HG02981 (cell line): Measurements from ENCODE around the gene RPL14.
"Not testable (repeated sequence)": the region's sequence is repeated elsewhere in the genome, so short reads cannot be mapped to it uniquely, and the experiment has no call there.

Experiments
- ATAC-seq: cut with Tn5 transposase; IDR thresholded peaks from one replicate; pipeline ENCODE4 v1.9.1; 2021; ENCODE audit warnings: mild to moderate bottlenecking, moderate library complexity; ENCODE audit not compliant: unreplicated experiment

The RPL14 gene

DNA sequence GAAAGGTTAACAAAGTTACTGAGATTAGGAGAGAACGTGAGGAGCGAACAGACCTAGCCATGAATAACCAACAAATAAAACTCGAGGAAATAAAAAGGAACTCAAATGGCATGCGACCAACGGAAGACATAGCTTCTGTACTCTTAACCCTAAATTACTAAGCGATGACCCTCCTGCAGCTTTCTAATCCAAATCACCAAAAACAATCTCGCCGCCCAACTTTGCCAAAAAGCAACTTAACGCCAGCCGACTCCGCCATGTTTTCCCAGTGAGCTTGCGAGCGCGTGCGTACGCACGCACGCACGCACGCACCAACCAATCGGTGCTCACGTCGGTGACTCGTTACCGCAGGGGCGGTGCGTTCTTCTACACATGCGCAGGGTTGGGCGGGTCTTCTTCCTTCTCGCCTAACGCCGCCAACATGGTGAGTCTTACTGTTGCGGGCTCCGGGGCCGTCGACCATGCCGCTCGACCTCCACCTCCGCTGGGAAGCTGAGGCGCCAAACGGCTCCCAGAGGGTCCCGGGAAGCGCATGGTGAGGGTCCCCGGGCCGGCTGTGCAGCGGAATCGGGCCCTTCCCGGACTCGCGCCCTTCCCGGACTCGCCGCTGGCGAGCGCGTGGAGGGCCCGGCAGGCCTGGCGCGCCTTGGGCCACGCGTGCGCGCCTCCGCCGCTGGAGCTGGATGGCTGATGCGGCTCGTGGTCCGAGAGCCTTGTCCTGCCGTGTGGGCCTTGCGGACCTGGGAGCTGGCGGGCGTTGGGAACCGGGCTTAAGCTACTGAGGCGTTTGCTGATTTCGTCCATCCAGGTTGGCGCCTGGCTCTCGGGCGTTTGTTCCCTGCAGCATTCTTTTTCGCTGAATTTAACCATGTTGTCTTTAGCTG, at the start of gene RPL14:
TSS of gene RPL14 (plus strand) at position 400 of the 884 bp plus-strand sequence. CDS start at position 533, 133 bp downstream.
- ATAC-seq = peak; percentile 55

DNA sequence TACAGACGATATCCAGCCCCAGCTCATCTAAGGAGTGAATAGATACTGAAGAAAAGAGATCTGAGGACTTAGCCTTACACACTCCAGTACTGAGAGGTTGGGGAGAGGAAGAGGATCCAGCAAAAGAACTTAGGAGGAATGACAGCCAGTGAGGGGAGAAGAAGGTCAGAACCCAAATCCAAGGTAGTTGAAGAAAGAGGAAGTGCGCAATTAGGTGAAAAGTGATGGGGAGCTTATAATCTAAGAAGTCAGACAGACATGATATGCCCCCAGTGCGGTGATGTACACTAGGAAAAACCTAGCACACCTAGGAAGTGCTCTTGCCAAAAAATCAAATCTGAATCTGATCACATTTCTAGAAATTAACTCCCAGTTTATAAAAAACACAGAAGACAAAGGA, 49.5 kb upstream of the RPL14 start:
- no peak for ATAC-seq

DNA sequence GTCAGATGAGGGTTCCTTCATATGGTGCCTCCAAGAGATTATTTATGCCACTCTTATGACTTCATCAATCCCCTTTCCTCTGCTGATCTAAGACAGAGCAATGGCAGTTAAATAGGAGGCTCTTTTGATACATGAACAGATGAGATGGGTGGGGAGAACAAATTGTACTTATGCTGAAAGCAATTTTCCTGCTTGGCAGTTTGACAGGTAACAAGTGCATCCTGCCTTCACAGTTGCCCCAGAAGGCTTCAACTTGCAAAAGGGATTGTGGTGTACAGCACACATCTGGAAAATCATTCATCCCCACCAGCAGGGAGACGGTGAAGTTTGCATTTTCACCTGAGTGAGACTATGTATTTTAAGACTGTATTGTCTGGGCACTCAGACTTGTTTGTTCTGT, 42.9 kb upstream of the RPL14 start:
- ATAC-seq = no peak

DNA sequence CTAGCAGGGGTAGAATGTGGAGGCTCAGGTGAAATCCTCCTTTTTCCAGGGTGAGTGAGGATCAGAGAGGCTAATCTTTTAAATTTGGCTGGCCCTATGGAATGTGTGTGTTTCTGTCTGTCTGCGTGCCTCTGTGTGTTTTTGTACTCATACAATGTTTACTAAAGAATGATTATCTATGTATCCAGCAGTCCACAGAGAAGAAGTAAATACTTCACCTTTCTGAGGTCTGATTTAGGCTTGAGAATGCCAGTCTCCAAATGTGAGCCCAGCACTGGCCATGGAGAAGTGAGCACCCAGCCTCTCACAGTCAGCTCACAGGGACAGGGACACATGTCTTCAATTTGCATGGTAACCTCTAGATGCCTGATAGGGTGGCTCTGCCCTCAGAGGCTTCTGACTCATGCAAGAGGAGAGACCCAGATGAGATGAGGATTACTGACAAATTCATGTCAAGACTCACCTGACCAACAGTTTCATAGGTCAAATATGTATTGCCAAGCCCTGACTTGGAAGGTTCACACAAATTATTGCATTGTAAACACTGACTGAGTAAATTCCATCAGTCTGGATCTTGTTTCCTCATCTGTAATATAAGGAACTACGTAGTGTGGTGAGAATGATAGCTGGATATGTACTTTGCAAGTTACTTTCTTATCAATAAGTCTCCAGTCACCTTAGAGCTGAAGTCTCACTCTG, 39.1 kb upstream of the RPL14 start:
- no peak for ATAC-seq

DNA sequence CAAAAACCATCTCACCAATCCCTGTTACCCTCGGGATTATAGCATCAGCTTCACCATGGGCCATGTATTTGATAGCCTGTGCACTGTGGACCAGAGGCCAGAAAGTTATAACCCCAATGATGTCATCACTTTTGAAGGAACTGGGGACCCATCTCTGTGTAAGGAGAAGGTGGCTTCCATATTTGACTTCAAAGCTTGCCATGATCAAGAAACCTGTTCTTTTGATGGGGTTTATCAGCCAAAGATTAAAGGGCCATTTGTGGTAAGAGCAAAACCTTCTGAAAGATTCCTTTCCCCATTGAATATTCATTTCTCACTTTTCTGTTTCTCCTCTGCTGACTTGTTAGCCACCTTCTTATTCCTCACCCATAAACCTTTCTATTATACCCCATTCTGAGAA, 34.3 kb upstream of the RPL14 start:
- ATAC-seq = no peak

DNA sequence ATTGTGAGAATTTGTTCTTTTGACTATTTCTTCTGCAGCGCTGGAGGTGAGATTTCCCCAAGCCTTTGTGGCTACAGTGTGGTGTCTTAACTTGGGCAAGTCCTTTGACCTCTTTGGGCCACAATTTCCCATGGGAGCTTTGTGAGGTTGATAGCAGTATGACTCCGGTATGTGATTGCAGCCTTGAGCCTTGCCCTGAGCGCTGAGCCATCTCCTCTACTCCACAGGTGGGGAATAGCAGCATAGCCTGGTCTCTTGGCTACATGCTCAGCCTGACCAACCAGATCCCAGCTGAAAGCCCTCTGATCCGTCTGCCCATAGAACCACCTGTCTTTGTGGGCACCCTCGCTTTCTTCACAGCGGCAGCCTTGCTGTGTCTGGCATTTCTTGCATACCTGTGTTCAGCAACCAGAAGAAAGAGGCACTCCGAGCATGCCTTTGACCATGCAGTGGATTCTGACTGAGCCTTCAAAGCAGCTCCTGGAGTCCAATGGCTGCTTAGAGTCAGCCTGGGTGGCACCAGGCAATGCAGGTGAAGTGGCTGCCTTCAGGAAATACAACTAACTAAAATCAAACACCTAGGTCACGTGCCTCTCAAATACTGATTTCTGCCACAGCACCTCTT, 30.0 kb upstream of the RPL14 start:
- ATAC-seq = no peak

DNA sequence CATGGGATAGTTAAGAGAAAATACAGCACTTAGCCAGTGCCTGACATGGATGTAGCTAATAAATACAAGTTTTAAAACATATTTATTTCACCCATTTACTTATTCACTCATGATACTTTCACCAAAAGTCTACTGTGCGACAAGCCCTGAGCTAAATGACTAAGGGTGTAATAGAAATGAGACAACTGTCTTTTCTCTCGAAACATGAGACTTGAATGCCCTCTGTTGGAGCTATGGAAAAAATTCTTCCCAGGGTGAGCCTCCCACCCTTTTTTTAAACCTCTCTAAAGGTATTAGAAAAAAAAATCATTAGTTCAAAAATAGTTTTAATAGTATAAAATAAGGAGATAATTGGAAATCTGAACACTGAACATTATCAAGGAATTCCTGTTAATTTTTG, 24.3 kb upstream of the RPL14 start:
- no peak for ATAC-seq

DNA sequence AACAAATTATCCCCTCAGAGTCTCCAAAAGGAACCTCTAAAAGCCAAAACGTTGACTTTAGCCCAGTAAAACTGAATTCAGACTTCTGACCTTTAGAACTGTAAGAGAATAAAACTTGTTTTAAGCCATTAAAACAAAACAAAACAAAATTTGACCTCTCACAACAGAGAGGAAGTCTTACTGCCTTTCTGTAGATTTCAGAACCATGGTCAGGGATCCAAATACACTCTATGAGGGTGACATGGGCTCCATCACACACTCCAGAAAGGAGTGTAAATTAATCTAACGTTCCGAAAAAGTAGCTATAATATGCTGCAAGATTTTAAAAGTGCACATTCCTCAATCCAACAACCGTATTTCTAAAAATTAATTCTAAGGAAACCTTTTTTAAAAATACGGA, 19.2 kb upstream of the RPL14 start:
- ATAC-seq = no peak

DNA sequence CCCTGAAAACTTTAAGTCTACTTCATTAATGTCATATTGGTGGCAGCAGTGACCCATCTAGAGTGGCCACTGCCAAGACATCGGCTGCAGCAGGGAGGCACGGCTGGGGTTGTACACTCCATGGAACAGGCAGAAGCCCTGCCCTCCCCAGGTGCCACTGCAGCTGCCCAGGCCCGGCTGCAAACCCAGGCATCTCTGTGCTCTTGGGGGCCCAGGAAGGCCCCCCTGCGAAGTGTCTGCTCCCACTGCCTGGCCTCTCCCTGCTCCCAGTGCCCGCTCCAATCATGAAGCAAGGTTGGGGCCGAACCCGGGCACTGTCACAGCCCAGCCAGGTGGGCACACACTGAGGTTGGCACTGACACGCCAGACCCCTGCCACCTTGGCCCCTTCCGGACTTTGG, 12.1 kb upstream of the RPL14 start:
- ATAC-seq = no peak

DNA sequence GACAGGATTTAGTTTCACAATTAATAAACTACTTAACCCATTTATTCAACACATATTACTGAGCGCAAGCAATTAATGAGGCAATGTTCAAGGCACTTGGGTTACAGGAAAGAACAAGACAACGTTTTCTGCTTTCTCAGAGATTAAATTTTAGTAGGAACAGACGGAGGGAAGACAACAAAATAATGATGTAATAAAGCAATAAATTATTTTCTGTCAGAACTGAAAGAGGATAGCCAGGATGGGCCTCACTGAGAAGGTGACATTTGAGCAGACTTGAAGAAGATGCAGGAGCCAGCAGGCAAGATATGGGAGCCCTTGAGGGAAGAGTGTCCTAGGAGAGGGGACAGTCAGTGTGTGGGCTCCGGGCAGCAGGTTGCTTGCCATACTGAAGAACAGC, 11.3 kb upstream of the RPL14 start:
- no peak for ATAC-seq

DNA sequence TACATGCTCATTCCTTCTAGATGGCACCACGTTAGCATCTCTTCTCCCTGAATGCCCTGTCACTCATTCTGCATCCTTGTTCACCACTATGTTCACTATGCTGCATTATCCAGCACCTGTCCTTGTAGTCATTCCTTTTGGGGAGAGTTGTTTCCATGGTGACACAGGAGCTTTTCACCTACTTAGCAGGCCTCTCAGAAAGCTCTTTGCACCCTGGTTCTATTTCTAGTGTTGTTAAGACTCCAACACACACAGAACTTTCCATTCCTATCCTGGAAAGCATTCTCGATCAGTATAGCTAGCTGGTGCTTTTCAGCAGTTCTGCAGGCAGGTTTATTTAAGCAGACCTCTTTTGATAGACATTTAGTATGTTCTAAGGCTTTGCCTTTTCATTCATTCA, 6.7 kb upstream of the RPL14 start:
- ATAC-seq = no peak

DNA sequence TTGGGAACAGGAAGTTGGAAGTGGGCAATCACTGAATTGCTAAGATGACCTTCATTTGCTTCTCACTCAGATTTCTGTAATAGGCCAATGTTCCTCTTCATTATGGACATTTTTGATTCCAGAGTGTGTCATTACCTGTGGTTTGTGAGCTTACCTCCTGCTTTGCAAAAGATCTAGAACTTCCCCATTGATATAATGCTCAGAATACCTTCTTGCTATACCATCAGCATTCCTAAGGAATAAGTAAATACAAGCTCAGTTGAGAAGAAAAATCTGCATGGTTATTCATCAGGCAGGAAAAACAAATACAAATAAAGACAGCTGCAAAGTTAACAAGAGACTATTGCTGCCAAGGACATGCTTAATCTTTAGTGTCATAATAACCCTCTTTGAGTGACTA, 5.6 kb upstream of the RPL14 start:
- ATAC-seq = no peak

DNA sequence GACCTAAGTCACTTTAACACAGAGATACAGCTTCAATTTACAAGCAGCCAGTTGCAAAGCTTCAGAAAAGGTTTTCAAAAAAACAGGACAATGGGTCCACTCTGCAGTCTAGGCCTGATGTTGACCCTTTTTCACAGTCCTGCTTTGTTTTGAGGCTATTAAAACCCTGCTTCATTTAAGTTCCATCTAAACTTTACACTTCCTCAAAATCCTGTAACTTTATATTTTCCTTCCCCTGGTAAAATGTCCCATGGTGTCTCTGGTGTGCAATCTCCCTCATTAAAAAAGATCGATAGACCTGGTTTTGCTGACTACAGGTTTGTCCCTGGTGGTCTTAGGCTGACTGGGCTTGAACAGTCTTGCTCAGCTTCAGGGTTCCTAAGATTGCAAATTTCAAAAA, 5.1 kb upstream of the RPL14 start:
- ATAC-seq = no peak

DNA sequence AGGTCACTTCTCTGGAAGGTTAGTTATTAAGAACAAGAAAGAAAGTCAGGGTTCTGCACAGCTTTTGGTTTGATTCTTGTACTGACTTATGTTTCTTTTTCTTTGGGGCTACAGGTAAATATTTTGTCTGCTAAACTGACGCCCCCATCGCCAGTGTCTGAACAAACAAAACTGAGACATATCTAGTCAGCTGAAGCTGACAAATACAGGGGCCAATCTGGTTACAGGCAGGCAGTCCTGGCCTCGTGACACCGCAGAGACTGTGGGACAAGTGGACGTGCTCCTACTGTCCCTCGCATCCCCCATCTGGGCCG, 4.6 kb upstream of the RPL14 start:
- ATAC-seq = no peak

DNA sequence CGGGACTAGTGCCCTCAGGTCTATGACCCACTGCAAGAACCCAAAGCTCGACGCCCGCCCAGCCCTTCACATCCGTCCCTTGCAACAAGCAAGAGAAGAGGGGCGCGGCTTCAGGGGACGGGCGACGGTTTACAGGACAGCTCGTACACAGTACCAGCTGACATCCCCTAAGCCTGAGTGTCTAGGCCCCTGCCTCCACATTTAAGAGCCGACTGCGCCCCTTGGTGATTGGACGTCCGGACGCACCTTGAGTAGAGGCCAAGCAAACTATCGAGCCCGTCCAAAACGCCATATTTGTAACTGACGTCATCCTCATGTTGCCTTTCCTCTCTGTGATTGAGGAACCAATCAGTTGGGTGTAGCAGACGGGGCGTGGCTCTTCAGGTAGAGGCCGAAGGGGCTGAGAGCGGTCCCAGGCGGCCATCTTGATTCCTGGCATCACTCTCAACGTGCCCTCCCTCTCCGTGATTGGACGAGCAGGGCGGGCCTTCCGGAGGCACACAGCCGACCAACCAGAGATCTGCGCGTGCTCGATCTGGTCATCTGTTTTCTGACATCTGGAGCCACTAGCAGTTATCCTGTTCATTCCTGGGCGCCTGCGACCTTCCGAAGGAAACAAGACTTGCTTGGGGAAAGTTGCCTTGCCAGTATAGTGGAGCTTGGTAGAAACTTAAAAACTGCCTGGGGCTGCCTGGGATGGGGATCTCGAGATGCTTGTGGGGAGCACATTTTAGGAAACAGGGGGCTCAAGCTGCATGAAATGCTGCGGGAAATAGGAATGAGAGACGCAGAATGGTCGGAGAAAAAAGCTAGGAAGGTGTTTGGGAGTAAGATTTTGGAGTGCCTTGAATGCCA, 4.0 kb upstream of the RPL14 start:
- ATAC-seq = peak; percentile 94

DNA sequence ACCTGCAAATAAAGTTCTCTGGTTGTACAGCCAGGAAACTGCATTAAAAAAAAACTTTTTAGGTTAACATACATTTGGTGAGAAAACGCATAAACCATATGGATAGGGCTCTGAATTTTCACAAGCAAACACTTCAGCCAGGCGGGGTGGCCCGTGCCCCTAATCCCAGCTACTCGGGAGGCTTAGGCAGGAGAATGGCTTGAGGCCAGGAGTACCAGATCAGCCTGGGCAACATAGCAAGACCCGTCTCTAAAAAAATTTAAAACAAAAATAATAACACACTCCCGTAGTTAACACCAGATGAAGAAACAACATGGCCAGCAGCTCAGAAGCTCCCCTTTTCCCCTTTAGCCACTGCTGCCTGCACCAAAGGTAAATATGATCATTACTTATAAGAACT, 3.2 kb upstream of the RPL14 start:
- ATAC-seq = no peak

DNA sequence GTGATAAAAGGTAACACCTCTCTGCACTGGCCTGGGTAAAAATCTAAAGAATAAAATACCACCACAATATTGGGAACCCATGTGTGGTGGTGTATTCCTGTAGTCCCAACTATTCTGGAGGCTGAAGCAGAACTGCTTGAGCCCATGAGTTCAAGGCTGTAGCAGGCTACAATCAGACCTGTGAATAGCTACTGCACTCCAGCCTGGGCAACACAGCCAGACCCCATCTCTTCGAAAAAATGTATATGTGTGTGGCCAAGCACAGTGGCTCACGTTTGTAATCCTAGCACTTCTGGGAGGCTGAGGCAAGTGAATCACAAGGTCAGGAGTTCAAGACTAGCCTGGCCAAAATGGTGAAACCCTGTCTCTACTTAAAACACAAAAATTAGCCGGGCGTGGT, 1.8 kb upstream of the RPL14 start:
- no peak for ATAC-seq

DNA sequence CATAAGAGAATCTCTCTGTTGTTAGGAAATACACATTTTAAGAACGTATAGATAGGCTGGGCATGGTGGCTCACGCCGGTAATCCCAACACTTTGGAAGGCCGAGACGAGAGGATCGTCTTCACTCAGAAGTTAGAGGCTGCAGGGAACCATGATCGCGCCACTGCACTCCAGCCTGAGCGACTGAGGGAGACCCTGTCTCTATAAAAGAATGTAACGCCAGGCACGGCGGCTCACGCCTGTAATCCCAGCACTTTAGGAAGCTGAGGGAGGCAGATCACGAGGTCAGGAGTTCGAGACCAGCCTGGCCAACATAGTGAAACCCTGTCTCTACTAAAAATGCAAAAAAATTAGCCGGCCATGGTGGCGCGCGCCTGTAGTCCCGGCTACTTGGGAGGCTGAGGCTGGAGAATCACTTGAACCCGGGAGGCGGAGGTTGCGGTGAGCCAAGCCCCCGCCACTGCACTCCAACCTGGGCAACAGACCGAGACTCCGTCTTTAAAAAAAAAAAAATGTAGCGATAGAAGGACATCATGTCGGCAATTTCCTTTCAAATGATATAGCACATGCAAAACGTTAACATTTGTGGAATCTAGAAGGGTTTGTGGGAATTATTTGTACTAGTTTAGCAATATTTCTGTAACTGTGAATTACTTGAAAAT, 730 bp upstream of the RPL14 start:
- ATAC-seq = no peak

DNA sequence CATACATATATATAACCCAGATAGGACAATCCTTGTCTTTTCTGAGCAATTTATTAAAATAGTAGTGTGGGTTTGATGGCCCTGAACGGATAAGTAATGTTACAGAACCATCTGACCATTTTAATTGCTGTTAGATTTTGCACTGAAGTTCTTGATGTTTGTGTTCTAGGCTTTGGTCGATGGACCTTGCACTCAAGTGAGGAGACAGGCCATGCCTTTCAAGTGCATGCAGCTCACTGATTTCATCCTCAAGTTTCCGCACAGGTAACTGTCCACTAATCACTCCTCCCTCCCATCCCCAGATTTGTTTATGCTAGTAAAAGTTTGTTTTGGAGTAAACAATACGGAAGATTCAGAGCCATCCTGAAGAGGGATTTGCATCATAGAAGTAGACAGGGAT, 1.3 kb downstream of the RPL14 start:
- ATAC-seq = no peak

DNA sequence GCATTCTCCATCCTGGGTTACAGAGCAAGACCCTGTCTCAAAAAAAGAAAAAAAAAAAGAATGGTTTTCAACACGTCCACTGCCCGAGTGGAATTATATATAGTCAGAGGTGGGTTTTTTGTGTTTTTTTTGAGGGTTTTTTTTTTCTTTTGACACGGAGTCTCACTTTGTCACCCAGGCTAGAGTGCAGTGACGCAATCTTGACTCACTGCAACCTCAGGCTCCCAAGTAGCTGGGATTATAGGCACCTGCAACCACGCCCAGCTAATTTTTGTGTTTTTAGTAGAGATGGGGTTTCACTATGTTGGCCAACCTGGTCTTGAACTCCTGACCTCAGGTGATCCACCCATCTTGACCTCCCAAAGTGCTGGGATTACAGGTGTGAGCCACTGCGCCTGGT, 3.3 kb downstream of the RPL14 start:
- ATAC-seq = not testable (repeated sequence)

DNA sequence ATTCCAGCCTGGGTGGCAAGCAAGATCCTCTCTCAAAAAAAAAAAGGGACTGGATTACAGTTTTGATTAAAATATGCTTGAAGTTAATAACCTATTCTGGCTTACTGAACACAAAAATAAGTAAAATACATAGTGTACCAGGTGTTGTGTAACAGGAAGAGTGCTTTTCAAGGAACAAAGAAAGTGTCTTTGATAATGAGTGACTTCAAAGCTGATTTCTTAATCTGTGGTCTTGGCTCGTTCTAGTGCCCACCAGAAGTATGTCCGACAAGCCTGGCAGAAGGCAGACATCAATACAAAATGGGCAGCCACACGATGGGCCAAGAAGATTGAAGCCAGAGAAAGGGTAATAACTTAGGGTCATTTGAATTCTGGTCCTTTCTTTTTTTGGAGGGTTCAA, 4.0 kb downstream of the RPL14 start:
- ATAC-seq = no peak
